ENCODE results near the gene PCSK4. TPM values are rescaled to one million over a fixed set of nuclear protein-coding genes. Genes with fewer than 3 reads are reported as not detected.

The PCSK4 gene
- polyA plus RNA-seq, 1 donor (not counting 4 experiments of a cell fraction or from before 2014, with no cell fraction given): 0.25 TPM

- Histone ChIP-seq H3K4me1 (ENCODE audit: control insufficient read depth, extremely low read depth, insufficient read depth, low read length) (peaks cover 4% of the 10 kb centered on the region), H3K9me3 (ENCODE audit: control insufficient read depth, low read depth, low read length) (no peaks in the 10 kb centered on the region), H3K27ac (ENCODE audit: control insufficient read depth, insufficient read depth, low read length) (no peak overlapping the region), H3K9me1 (ENCODE audit: control insufficient read depth, extremely low read depth, insufficient read depth, low read length) (no peaks in the 10 kb centered on the region), H3K27me3 (ENCODE audit: control insufficient read depth, extremely low read depth, insufficient read depth, low read length) (no peaks in the 10 kb centered on the region), H3K4me2 (ENCODE audit: control insufficient read depth, extremely low read depth, insufficient read depth, low read depth, low read length) (no peak overlapping the region), H2AFZ (ENCODE audit: control insufficient read depth, low read length) (no peak overlapping the region), H4K20me1 (ENCODE audit: control insufficient read depth, extremely low read depth, insufficient read depth, low read length) (no peaks in the 10 kb centered on the region), H3K4me3 (ENCODE audit: control insufficient read depth in 2 of 3, extremely low read depth in 1 of 3, insufficient read depth in 2 of 3, low read depth in 1 of 3, low read length in 3 of 3) (no peak overlapping the region), H3K79me2 (ENCODE audit: control insufficient read depth, insufficient read depth, low read length) (peaks cover 6% of the 10 kb centered on the region), H3K36me3 (ENCODE audit: control insufficient read depth in 2 of 2, extremely low read depth in 1 of 2, insufficient read depth in 2 of 2, low read length in 2 of 2) (no peaks in the 10 kb centered on the region), H3K9ac (ENCODE audit: control insufficient read depth, extremely low read depth, insufficient read depth, low read length) (no peak overlapping the region)
- FAIRE-seq: no peak
- dilution Hi-C loops (cut with MboI; ENCODE audit: extremely low pct_ligation_motif_present, low sequenced_read_pairs): no loop called here
- no peak for DNase-seq (ENCODE audit: low read depth, low spot score)
- TF ChIP-seq EZH2 (IDR thresholded peaks at IDR 0.05; ENCODE audit: low read length) (no peak), CTCF (optimal IDR thresholded peaks at IDR 0.05 in 1 of 3, IDR thresholded peaks at IDR 0.05 in 1 of 3, conservative IDR thresholded peaks at IDR 0.05 in 1 of 3; ENCODE audit: extremely low read depth in 1 of 3, insufficient read depth in 2 of 3, low read length in 3 of 3) (no peak)
Observed at GRCh38 chr19:1483131-1483978, 6.8 kb downstream of the PCSK4 start.

DNA sequence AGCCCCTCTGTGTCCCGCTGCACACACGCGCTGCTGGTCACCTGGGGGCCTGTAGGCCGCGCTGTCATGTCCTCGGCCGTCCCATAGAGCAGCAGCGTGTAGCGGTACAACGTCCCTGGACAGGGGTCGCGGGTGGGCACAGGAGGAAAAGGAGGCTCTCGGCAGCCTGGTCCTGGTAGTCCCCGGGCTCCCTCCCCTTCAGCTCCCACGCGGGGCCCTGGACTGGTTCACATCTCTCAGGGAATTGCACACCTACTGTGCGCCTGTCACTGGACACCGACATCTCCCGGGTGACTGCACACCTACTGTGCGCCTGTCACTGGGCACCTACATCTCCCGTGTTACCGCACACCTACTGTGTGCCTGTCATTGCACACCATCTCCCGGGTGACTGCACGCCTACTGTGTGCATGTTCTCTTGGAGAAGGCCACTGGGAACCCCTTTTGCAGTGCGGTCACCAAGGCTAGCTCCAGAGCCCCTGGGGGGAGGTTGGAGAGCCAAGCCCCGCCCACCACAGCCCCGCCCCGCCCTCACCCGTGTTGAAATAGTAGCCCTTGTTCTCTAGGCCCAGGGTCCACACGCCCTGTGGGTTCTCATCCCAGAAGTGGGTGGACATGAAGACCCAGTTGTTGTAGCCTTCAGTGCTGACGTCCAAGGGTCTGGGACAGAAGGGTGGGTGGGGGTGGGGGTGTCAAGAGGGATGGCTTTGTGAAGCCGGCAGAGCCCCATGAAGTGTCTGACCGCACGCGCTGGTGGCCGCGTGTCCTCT is 7.6 kb downstream of the PCSK4 start:
- DNase-seq (ENCODE audit: low read depth, low spot score): no peak
- Histone ChIP-seq H4K20me1 (ENCODE audit: control insufficient read depth, extremely low read depth, insufficient read depth, low read length) (no peaks in the 10 kb centered on the region), H3K9ac (ENCODE audit: control insufficient read depth, extremely low read depth, insufficient read depth, low read length) (no peak overlapping the region), H3K4me3 (ENCODE audit: control insufficient read depth in 2 of 3, extremely low read depth in 1 of 3, insufficient read depth in 2 of 3, low read depth in 1 of 3, low read length in 3 of 3) (no peak overlapping the region), H3K27ac (ENCODE audit: control insufficient read depth, insufficient read depth, low read length) (no peak overlapping the region), H3K36me3 (ENCODE audit: control insufficient read depth in 2 of 2, extremely low read depth in 1 of 2, insufficient read depth in 2 of 2, low read length in 2 of 2) (no peaks in the 10 kb centered on the region), H3K9me3 (ENCODE audit: control insufficient read depth, low read depth, low read length) (no peaks in the 10 kb centered on the region), H3K79me2 (ENCODE audit: control insufficient read depth, insufficient read depth, low read length) (peaks cover 11% of the 10 kb centered on the region), H3K9me1 (ENCODE audit: control insufficient read depth, extremely low read depth, insufficient read depth, low read length) (no peaks in the 10 kb centered on the region), H3K27me3 (ENCODE audit: control insufficient read depth, extremely low read depth, insufficient read depth, low read length) (no peaks in the 10 kb centered on the region), H2AFZ (ENCODE audit: control insufficient read depth, low read length) (no peak overlapping the region), H3K4me1 (ENCODE audit: control insufficient read depth, extremely low read depth, insufficient read depth, low read length) (peaks cover 9% of the 10 kb centered on the region), H3K4me2 (ENCODE audit: control insufficient read depth, extremely low read depth, insufficient read depth, low read depth, low read length) (no peak overlapping the region)
- no peak for FAIRE-seq
- TF ChIP-seq CTCF (optimal IDR thresholded peaks at IDR 0.05 in 1 of 3, IDR thresholded peaks at IDR 0.05 in 1 of 3, conservative IDR thresholded peaks at IDR 0.05 in 1 of 3; ENCODE audit: extremely low read depth in 1 of 3, insufficient read depth in 2 of 3, low read length in 3 of 3): no peak
- TF ChIP-seq EZH2 (IDR thresholded peaks at IDR 0.05; ENCODE audit: low read length): no peak
- dilution Hi-C loops (cut with MboI; ENCODE audit: extremely low pct_ligation_motif_present, low sequenced_read_pairs): no loop called here
